ENCODE results near the gene PSME3IP1. TPM values are rescaled to one million over a fixed set of nuclear protein-coding genes. Genes with fewer than 3 reads are reported as not detected.
"Not testable (repeated sequence)": the region's sequence is repeated elsewhere in the genome, so short reads cannot be mapped to it uniquely, and the experiment has no call there.

PSME3IP1 gene
- total RNA-seq, 2 experiments from 2014 or later, result 134 to 140 TPM

DNA sequence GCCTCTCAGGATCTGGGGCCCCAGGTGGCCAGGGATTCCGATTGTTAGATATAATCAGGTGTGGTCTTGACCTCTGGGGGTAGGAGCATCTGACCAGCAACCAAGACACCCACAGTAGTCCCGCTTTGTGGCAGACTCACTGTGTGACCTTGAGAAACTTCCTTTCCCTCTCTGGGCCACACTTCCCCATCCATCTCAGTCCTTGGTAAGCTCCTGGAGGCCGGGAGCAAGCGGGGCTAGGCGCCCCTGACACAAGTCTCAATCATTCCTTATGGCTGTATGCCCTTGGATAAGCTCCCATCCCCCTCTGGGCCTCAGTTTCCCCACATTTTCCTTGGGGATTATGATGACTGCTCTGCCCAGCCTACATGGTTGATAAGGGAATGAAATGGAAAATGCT is 72.2 kb downstream of the PSME3IP1 start:
- H3K27ac Mint-ChIP-seq, result no peak overlapping the region

DNA sequence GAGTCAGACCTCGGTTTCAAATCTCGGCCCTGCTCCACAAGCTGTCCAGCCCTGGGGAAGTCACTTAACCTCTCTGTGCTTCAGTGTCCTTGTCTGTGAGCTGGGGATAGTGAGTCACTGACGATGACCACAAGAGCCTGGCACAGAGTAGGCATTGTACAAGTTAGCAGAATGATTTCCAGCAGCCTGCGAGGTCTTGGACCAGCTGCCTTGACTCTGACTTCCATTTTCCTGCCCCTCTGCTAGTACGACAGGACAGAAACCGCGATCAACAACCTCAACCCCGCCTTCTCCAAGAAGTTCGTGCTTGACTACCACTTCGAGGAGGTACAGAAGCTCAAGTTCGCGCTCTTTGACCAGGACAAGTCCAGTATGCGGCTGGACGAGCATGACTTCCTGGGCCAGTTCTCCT is 72.8 kb downstream of the PSME3IP1 start:
- POLR2A ChIA-PET, result no interaction called here
- peaks cover 3% of the 10 kb centered on the region for H3K27me3 Mint-ChIP-seq
- no peak overlapping the region for H3K27ac Mint-ChIP-seq
- H3K4me1 Mint-ChIP-seq, result peaks cover 2% of the 10 kb centered on the region
- no peaks in the 10 kb centered on the region for H3K9me3 Mint-ChIP-seq
- no peak overlapping the region for H3K4me3 Mint-ChIP-seq
- H3K36me3 Mint-ChIP-seq, result no peaks in the 10 kb centered on the region
- no peak for DNase-seq
- ATAC-seq (ENCODE audit: low read depth), result no peak

More for the DNA sequence above, 72.2 kb downstream of the PSME3IP1 start:
- ATAC-seq (ENCODE audit: low read depth) (no peak), DNase-seq (no peak)
- Mint-ChIP-seq H3K27me3 (peaks cover 3% of the 10 kb centered on the region), H3K36me3 (no peaks in the 10 kb centered on the region), H3K4me3 (no peak overlapping the region), H3K4me1 (peaks cover 3% of the 10 kb centered on the region), H3K9me3 (no peaks in the 10 kb centered on the region)
- POLR2A ChIA-PET, result no interaction called here

DNA sequence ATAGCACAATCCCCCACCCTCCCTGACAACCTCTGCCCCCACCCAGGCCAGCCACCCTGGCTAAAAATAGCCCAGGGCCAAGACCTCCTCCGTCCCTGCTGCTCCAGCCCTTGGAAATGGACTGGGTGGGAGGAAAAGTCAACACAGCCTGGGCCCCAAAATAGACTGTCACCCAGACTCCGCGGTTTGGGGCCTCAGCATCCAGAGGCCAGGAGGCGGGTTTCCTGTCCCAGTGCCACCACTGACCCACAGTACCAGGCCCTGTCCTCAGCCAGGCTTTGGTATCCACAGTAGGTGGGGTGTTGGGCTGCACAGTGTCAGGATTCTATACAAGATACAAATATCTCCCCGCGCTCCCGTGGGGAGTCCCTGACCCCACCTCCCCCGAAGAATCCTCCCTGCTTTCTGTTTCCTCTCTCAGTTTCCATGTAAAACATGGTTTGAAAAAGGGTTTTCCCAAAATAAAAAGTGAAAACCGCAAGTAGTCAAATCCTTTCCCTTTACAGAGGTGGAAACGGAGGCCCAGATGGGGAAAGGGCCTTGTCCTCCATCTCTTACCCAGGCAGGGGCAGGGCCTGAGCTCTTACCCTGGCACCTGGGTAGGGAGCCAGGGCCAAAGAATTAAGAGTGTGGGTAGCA is 73.3 kb downstream of the PSME3IP1 start:
- H3K36me3 Mint-ChIP-seq, result no peaks in the 10 kb centered on the region
- H3K9me3 Mint-ChIP-seq, result no peaks in the 10 kb centered on the region
- DNase-seq (no peak), ATAC-seq (ENCODE audit: low read depth) (no peak)
- H3K27ac Mint-ChIP-seq, result no peak overlapping the region
- peaks cover 2% of the 10 kb centered on the region for H3K4me1 Mint-ChIP-seq
- peaks cover 3% of the 10 kb centered on the region for H3K27me3 Mint-ChIP-seq
- H3K4me3 Mint-ChIP-seq, result no peak overlapping the region
- POLR2A ChIA-PET, result no interaction called here

GRCh38 chr16:57111420-57111819 is 74.4 kb downstream of the PSME3IP1 start:
- H3K4me1 Mint-ChIP-seq, result peaks cover 6% of the 10 kb centered on the region
- no peak overlapping the region for H3K27ac Mint-ChIP-seq
- no peak for ATAC-seq (ENCODE audit: low read depth)
- no peak overlapping the region for H3K4me3 Mint-ChIP-seq
- POLR2A ChIA-PET, result interaction anchor here (0.7 kb wide), 1 partner anchor 22 kb away, joined by 3 read pairs; no protein-coding TSS in a partner anchor
- no peaks in the 10 kb centered on the region for H3K9me3 Mint-ChIP-seq
- H3K27me3 Mint-ChIP-seq, result peaks cover 3% of the 10 kb centered on the region
- no peaks in the 10 kb centered on the region for H3K36me3 Mint-ChIP-seq
- no peak for DNase-seq

DNA sequence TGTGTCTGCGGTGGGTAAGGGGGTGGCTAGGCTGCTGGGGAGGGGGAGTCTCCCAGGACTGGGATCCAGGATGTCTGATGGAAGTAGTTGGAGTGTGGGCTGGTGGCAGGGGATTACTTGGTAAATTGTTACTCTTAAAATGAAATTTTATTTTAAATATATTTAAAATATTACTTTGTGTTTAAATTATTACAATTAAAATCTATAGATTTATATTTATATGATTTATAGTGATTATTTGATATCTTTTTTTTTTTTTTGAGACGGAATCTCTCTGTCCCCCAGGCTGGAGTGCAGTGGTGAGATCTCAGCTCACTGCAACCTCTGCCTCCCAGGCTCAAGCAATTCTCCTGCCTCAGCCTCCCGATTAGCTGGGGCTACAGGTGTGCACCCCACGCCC is 74.9 kb downstream of the PSME3IP1 start:
- ATAC-seq (ENCODE audit: low read depth) (no peak), DNase-seq (no peak)
- H3K27me3 Mint-ChIP-seq, result peaks cover 3% of the 10 kb centered on the region

GRCh38 chr16:57109259-57110105 is 76.4 kb downstream of the PSME3IP1 start:
- not testable (repeated sequence) for H3K27ac Mint-ChIP-seq

More for the DNA sequence above, 74.9 kb downstream of the PSME3IP1 start:
- no peaks in the 10 kb centered on the region for H3K36me3 Mint-ChIP-seq
- no peak overlapping the region for H3K4me3 Mint-ChIP-seq
- POLR2A ChIA-PET, result interaction anchor here (0.7 kb wide), 1 partner anchor 23 kb away, joined by 3 read pairs; no protein-coding TSS in a partner anchor
- H3K27ac Mint-ChIP-seq, result no peak overlapping the region
- peaks cover 8% of the 10 kb centered on the region for H3K4me1 Mint-ChIP-seq
- no peaks in the 10 kb centered on the region for H3K9me3 Mint-ChIP-seq

GRCh38 chr16:57108432-57108831 is 77.4 kb downstream of the PSME3IP1 start:
- ATAC-seq (ENCODE audit: low read depth) (no peak), DNase-seq (no peak)
- Mint-ChIP-seq H3K27me3 (peaks cover 3% of the 10 kb centered on the region), H3K4me1 (peaks cover 17% of the 10 kb centered on the region), H3K36me3 (no peaks in the 10 kb centered on the region), H3K27ac (no peak overlapping the region), H3K9me3 (no peaks in the 10 kb centered on the region), H3K4me3 (no peak overlapping the region)
- POLR2A ChIA-PET, result interaction anchor here (0.7 kb wide), 1 partner anchor 92 kb away, joined by 4 read pairs; no protein-coding TSS in a partner anchor

More at GRCh38 chr16:57109259-57110105, 76.4 kb downstream of the PSME3IP1 start:
- POLR2A ChIA-PET, result interaction anchor here (0.8 kb wide), 1 partner anchor 11 kb away, joined by 3 read pairs; no protein-coding TSS in a partner anchor
- H3K4me1 Mint-ChIP-seq, result peaks cover 15% of the 10 kb centered on the region
- not testable (repeated sequence) for H3K9me3 Mint-ChIP-seq; H3K4me3 Mint-ChIP-seq; DNase-seq; H3K36me3 Mint-ChIP-seq; ATAC-seq (ENCODE audit: low read depth); H3K27me3 Mint-ChIP-seq

- Mint-ChIP-seq H3K36me3 (no peaks in the 10 kb centered on the region), H3K4me3 (no peak overlapping the region), H3K27me3 (peaks cover 3% of the 10 kb centered on the region), H3K4me1 (peaks cover 17% of the 10 kb centered on the region), H3K9me3 (no peaks in the 10 kb centered on the region), H3K27ac (no peak overlapping the region)
- ATAC-seq (ENCODE audit: low read depth), result no peak
- POLR2A ChIA-PET, result interaction anchor here (0.7 kb wide), 1 partner anchor 93 kb away, joined by 4 read pairs; no protein-coding TSS in a partner anchor
- DNase-seq, result no peak
Observed at GRCh38 chr16:57107321-57107922, 78.4 kb downstream of the PSME3IP1 start.

DNA sequence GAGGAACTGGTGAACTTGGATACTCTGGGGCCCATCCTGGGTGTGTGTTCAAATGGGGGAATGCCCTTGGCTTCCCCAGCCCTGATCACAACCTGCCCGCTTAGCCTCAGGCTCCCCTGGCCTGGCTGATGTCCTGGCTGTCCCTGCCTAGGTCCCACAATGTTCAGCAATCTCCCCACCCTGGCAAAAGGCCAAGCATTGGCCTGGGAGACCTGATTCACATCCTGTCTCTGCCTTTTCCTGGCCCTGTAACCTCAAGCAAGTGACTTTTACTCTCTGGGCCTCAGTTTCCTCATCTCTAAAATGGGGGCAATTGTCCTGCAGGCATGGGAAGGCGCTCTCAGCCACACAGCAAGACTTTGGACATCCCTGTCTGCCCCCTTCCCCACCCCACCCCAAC is 79.1 kb downstream of the PSME3IP1 start:
- Mint-ChIP-seq H3K9me3 (no peaks in the 10 kb centered on the region), H3K36me3 (no peaks in the 10 kb centered on the region), H3K4me1 (peaks cover 17% of the 10 kb centered on the region), H3K27ac (no peak overlapping the region), H3K27me3 (peaks cover 3% of the 10 kb centered on the region), H3K4me3 (no peak overlapping the region)
- no peak for ATAC-seq (ENCODE audit: low read depth)
- POLR2A ChIA-PET, result no interaction called here
- DNase-seq, result no peak

DNA sequence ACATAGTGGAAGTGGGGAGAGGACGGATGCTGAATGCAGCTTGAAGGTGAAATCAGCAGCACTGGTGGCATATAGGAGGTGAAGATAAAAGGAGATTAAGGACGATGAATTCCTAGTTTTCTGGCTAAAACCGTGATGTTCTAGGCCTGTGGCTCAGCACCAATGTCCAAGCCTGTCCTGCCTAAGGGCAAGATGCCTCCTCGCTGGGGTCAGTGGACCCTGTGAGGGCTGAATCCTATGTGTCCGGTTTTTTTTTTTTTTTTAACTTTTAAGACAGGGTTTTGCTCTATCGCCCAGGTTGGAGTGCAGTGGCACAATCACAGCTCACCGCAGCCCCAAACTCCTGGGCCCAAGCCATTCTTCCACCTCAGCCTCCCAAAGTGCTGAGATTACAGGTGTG is 80.7 kb downstream of the PSME3IP1 start:
- H3K4me1 Mint-ChIP-seq, result peaks cover 18% of the 10 kb centered on the region
- H3K27me3 Mint-ChIP-seq, result peaks cover 3% of the 10 kb centered on the region
- peak overlapping the region; percentile 33 for H3K4me3 Mint-ChIP-seq
- ATAC-seq (ENCODE audit: low read depth), result no peak
- no peaks in the 10 kb centered on the region for H3K36me3 Mint-ChIP-seq
- POLR2A ChIA-PET, result interaction anchor here (0.6 to 0.7 kb wide), 2 partner anchors 12 to 20 kb away, joined by 3 to 4 read pairs; no protein-coding TSS in a partner anchor
- peak overlapping the region; percentile 50 for H3K27ac Mint-ChIP-seq
- no peaks in the 10 kb centered on the region for H3K9me3 Mint-ChIP-seq
- no peak for DNase-seq

GRCh38 chr16:57104706-57105105 is 81.1 kb downstream of the PSME3IP1 start:
- peak overlapping the region; percentile 33 for H3K4me3 Mint-ChIP-seq
- H3K9me3 Mint-ChIP-seq, result no peaks in the 10 kb centered on the region
- POLR2A ChIA-PET, result interaction anchor here (0.6 to 1.5 kb wide), 2 partner anchors 11 to 24 kb away, joined by 4 read pairs; no protein-coding TSS in a partner anchor
- H3K27me3 Mint-ChIP-seq, result peaks cover under 1% of the 10 kb centered on the region
- peaks cover 18% of the 10 kb centered on the region for H3K4me1 Mint-ChIP-seq
- DNase-seq (no peak), ATAC-seq (ENCODE audit: low read depth) (peak; percentile 63)
- H3K36me3 Mint-ChIP-seq, result no peaks in the 10 kb centered on the region
- peak overlapping the region; percentile 50 for H3K27ac Mint-ChIP-seq

DNA sequence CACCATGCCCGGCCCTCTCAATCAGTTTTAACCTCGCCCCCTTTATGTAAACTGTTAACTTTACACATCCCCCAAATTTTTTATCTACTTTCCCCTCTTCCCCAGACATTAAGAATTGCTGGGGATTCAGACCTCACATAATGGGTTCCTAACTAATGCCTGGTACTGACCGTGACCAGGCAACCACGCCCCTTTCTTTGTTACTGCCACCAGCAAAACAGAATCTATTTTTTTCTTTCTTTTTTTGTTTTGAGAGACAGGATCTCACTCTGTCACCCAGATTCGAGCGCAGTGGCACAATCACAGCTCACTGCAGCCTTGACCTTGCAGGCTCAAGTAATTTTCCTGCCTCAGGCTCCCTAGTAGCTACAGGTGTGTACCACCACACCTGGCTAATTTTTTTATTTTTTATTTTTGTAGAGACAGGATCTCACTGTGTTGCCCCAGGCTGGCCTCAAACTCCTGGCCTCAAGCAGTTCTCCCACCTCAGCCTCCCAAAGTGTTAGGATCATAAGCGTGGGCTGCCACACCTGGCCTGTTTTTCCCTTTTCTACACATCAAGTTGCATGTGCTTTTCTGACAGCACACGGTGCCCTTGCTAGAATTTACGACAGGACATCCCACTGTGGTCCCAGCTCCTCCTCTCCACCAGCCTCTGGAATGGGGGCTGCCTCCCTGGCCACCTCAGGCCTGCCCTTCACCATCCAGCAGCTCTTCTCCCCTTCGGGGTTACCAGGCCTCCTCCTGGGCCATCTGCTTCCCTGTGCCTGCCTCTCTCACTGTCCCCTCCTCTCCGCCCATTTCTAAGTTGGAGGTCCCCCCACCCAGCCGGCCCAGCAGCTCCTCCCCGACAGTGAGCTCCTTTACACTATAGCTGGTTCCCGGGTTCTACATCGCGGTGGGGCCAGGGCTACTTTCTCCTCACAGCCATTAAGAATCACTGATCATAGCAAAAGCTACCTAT is 82.7 kb downstream of the PSME3IP1 start:
- ATAC-seq (ENCODE audit: low read depth) (no peak), DNase-seq (no peak)
- no peak overlapping the region for H3K4me3 Mint-ChIP-seq
- POLR2A ChIA-PET, result interaction anchor here (0.6 to 1.5 kb wide), 3 partner anchors 25 to 82 kb away, joined by 3 to 4 read pairs (median 3); partner anchors contain the start of gene PSME3IP1
- no peaks in the 10 kb centered on the region for H3K36me3 Mint-ChIP-seq
- H3K4me1 Mint-ChIP-seq, result peaks cover 20% of the 10 kb centered on the region
- H3K9me3 Mint-ChIP-seq, result no peaks in the 10 kb centered on the region
- H3K27me3 Mint-ChIP-seq, result no peaks in the 10 kb centered on the region
- H3K27ac Mint-ChIP-seq, result peak overlapping the region; percentile 25
